ENCODE data around the gene INPP4B.

- TF ChIP-seq REST (IDR thresholded peaks at IDR 0.05; ENCODE audit: low read depth): no peak
- TF ChIP-seq POLR2A (IDR thresholded peaks at IDR 0.05; ENCODE audit: borderline replicate concordance, extremely low read depth, insufficient read depth, insufficient read length): no peak
- TF ChIP-seq POLR2AphosphoS5 (IDR thresholded peaks at IDR 0.05; ENCODE audit: low read depth, low read length): no peak
- TF ChIP-seq CTCF (IDR thresholded peaks at IDR 0.05 in 2 of 3, conservative IDR thresholded peaks at IDR 0.05 in 1 of 3; ENCODE audit: borderline replicate concordance in 1 of 3, insufficient read depth in 1 of 3, low read depth in 2 of 3, low read length in 2 of 3): no peak
- TF ChIP-seq SP1 (IDR thresholded peaks at IDR 0.05; ENCODE audit: low read depth): no peak
- TF ChIP-seq EZH2phosphoT487 (IDR thresholded peaks at IDR 0.05; ENCODE audit: borderline replicate concordance): no peak
- no peak for TF ChIP-seq JUND (IDR thresholded peaks at IDR 0.05)
- TF ChIP-seq CEBPB (IDR thresholded peaks at IDR 0.05; ENCODE audit: low read depth): no peak
- TF ChIP-seq EZH2 (IDR thresholded peaks at IDR 0.05): no peak
- TF ChIP-seq, protein P1, sequence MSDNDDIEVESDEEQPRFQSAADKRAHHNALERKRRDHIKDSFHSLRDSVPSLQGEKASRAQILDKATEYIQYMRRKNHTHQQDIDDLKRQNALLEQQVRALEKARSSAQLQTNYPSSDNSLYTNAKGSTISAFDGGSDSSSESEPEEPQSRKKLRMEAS (IDR thresholded peaks at IDR 0.05): no peak
- no peak for TF ChIP-seq EGR1 (IDR thresholded peaks at IDR 0.05; ENCODE audit: low read depth)
- no peak for TF ChIP-seq RAD21 (IDR thresholded peaks at IDR 0.05; ENCODE audit: low read depth)
Measured at GRCh38 chr4:142380052-142380602, 466.0 kb downstream of the INPP4B start.
